NCI-H460 (cell line): ENCODE results near the gene CTSO. TPM values are rescaled to one million over a fixed set of nuclear protein-coding genes. Genes with fewer than 3 reads are reported as not detected.

Source experiments
- total RNA-seq: library from RNA; depleted of rRNA; stranded (reverse); fragments of >200 nt; shearing (Covaris generic); gene quantifications from 2 replicates; pipeline ENCODE4 v1.2.3, GENCODE V29; 2014; rRNA removed

CTSO gene
- total RNA-seq, 1 experiment from 2014 or later, result 5.6 TPM

Other genes with a start within 250 kb of the CTSO start
- 0.58 and 1.1 TPM in 2 replicates for gene GUCY1B1, start 194.8 kb downstream of the CTSO start, total RNA-seq
- gene ASIC5, start 87.6 kb downstream of the CTSO start, total RNA-seq, result not detected in 2 replicates
- gene TDO2, start 50.2 kb downstream of the CTSO start, total RNA-seq, result 11.4 and 17.6 TPM in 2 replicates